ENCODE data around the gene USP48.

DNA sequence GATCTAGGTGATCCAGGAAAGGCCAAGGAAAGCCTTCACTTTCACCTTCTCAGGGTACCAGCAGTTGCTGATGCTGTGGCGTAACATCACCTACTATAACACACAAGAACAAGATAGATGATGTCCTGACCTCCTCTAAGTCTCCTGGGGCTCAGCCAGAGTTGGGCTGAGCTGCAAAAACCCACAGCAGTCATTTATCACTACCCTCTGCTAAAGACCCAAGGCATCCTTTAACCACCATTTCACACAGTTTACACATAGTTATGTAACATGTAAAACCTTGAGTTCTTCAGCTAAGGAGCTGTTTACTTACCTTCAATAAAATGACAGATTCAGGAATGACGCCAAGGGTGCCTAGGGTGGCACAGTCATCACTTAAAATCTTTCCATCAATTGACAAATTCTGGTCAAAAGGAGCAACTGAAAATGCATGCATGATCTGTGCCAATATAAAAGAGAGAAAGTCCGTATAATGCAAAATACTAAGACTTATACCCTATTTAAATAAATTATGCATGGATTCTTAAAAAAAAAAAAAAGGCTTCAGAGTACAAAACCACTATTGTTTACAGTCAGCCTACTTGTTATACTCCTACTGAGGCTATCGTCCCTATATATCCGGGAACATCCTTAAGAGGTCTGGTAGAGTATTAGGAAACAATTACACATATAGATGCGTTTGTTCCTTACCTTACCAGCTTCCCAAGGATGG, 93.1 kb downstream of the USP48 start:
- TF ChIP-seq SUZ12 (IDR thresholded peaks at IDR 0.05; ENCODE audit: extremely low read depth, insufficient read depth, insufficient read length) (no peak), YY1 (IDR thresholded peaks at IDR 0.05; ENCODE audit: insufficient read depth, insufficient read length) (no peak), ZNF274 (IDR thresholded peaks at IDR 0.05; ENCODE audit: low read depth, low read length) (no peak)
